ENCODE measurements around the gene RNF175.
A peak's percentile ranks its signal among the peaks of the same experiment; 100 is the strongest.

RNF175 gene

DNA sequence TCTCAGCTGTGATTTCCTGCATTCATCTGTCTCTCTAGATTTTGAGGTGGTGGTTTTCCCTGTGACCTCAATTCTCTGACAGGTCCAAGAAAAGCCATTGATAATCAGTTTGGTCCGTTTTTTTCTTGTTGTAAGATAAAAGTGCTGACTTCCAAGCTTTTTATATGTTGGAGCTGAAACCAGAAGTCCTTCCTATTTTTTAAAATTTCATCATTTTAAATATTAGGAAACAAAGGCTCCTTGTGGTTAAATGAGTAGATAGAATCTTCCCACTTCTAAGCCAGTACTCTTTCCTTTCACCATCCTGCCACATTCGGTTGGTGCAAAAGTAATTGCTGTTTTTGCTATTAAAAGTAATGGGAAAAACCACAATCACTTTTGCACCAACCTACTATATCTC lies 18.3 kb downstream of the RNF175 start:
- peak; percentile 17 for DNase-seq

DNA sequence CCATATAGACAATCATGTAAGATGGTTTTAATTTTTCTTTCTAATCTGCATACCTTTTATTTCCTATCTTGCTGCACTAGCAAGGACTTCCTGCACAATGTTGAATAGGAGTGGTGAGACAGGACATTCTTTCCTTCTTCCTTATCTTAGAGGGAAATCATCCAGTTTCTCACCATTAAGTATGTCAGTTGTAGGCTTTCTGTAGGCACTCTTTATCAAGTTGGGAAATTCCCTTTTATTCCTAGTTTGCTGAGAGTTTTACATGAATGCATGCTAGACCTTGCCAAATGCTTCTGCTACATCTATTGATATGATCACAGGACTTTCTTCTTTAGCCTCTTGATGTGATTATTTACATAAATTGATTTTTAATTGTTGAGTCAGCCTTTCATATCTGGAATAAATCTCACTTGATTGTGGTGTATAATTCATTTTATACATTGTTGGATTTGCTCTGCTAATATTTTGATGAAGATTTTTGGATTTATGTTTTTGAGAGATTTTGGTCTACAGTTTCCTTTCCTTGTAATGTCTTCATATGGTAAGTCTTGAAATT lies 23.8 kb downstream of the RNF175 start:
- DNase-seq = no peak

DNA sequence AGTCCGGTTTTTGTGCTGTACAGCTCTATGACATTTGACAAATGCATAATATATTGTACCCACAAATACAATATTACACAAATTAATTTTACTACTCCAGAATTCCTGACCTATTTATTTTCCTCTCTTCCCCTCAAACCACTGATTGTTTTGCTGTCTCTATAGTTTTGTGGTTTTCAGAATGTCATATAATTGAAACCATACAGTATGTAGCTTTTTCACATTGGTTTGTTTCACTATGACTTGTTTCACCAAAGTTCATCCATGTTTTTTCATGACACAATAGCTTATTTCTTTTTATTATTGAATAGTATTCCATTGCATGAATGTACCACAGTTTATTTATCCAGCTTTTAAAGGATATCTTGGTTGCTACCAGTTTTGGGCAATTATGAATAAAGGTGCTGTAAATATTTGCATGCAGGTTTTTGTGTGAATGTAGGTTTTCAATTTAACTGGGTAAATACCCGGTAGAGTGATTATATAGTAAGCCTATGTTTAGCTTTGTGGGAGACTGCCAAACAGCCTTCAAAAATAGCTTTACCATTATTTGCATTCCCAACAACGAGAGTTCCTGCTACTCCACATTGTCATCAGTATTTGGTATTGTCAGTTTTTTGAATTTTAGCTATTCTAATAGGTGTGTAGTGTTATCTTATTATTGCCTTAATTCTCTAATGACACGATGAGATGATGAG lies 25.9 kb downstream of the RNF175 start:
- DNase-seq = peak; percentile 39

DNA sequence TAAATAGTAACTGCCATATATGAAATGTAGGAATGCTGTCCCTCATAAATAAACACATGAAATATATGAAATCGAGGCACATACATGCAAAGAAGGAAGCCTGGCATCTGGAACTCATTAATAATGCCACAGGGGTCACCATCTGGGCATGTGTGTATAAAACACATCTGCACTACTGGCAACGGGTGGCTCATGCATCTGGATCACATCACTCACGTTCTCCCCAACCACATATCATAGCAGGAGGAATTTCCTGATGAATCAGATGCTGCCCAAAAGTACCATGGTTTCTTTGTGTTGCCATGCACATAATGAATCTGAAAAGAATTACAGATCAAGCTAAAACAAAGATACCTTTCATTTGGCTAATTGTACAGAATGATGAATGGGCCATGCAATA lies 28.6 kb downstream of the RNF175 start:
- peak; percentile 79 for DNase-seq

DNA sequence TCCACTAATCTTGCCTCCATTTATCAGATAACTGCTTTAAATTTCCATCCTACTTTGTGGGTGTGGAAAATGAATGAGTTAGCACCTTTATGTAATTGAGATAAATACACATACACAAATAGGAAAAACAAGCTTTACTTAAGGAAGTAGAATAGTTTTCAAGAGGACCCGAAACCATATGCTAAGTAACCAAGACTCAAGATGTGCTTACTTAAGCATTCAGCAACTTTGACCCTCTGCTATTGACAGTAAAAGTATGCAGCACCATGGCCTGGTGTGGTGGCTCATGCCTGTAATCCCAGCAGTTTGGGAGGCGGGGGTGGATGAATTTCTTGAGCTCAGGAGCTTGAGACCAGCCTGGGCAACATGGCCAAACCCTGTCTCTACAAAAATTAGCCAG lies 29.9 kb downstream of the RNF175 start:
- peak; percentile 73 for DNase-seq

DNA sequence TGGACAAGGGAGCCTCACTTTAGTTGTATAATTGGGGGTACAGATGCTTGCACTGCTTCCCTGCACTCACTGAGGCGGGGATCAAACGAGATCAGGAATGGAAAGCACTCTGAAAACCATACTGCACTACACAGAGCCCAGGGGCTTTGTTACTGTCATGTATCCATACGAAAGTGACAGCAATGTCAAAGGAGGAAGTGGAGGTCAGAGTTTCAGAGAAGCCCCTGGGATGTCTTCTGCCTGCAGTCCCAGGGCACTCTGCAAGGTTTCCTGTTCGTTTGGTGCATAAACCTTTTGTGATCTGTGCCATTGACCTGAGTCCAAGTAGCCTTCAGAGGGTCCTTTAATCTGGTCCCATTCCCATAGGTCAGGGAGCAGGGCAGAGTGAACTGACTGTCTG lies 31.2 kb downstream of the RNF175 start:
- DNase-seq = peak; percentile 85

DNA sequence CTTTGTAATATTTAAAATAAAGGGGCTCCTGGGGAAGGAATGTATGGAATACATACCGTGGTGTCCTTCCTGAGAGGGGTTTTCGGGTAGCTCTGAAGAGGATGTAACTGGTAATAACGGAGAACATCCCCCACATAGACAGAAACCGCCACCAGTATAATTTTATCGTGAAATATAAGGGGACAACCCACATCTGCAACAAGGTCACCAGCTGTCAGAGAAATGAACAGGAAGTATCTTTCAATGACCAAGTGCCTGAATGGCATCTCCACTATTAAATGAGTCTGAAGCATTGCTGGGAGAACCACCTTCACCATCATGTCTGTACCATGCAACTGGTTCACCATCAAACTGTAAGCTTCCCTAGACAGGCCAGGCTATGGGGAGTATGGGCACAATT lies 31.7 kb downstream of the RNF175 start:
- DNase-seq = peak; percentile 68

DNA sequence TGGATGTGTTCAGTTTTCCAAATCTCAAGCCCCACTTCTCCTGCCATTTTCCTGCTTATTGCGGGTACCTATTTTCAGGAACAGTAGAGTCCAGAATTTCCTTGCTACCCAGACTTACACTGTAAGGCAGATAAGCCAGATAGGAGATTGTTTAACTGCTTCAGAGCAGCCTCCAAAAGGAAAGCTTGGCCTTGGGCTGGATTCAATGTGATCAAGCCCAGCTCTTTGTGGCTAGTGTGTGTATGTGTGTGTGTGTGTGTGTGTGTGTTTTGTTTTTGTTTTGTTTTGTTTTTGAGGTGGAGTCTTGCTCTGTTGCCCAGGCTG lies 34.0 kb downstream of the RNF175 start:
- no peak for DNase-seq

DNA sequence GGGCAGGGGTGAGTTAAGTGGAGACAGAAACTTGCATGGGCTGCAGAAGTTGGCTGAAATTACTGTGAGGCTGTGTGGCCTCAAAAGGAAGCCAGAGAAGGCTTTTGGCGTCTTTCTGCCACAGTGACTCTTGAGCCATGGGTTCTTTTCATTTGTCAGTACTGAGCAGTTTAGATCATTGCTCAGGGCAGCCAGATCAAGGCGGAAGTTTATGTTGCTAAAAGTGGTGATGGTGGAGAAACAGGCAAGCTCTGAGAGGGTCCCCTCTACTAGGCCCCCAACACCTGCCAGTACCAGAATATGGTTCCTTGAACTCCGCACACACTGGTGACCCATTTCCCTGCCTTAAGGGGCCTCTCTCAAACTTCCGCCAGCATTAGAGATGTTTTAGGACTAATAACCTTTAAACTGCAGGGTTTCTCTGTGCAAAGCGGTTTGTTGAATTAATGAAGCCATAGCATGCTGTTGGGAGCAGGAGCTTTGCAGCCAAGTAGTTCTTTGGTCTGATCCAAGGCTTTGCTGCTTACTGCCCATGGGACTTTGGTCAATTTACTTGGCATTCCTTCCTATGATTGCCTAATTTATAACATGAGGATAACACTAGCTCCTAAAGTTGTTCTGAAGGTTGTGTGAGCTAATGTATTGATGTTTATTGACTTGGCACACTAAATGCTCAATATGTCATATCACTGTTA lies 34.5 kb downstream of the RNF175 start:
- peak; percentile 6 for DNase-seq

DNA sequence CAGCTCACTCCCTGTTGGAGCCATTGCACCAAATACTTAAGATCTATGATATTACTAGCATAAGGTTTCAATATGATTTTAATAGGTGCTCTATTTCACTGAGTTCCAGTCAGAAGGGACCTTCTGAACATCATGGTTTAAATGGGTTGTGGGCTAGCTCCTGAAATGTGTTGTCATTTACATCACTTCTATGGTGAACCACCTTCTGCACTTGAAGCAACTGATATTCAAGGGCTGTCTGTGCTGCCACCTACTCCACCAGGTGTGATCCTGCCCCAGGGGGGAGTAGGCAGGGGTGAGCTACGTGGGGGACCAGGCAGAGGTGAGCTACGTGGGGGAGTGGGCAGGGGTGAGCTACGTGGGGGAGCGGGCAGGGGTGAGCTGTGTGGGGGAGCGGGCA lies 35.2 kb downstream of the RNF175 start:
- DNase-seq = no peak

DNA sequence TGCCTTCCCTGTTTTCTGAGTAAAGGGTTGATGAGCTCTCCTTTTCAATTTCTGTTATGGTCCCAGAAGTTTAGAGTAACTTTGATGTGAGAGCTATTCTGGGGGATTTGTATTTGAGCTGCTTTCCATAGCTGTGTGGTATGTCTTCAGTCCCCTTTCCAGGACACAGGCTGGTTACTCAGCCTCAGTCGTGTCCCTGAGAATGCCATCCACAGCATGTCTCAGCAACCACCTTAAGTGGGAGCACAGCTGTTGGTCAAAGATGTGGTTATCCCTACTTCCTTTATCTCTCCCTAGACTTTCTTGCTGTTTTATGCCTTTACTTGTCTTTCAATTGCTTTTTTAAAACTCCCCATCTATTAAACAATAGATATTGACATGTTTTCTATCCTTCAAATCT lies 37.8 kb downstream of the RNF175 start:
- peak; percentile 43 for DNase-seq

DNA sequence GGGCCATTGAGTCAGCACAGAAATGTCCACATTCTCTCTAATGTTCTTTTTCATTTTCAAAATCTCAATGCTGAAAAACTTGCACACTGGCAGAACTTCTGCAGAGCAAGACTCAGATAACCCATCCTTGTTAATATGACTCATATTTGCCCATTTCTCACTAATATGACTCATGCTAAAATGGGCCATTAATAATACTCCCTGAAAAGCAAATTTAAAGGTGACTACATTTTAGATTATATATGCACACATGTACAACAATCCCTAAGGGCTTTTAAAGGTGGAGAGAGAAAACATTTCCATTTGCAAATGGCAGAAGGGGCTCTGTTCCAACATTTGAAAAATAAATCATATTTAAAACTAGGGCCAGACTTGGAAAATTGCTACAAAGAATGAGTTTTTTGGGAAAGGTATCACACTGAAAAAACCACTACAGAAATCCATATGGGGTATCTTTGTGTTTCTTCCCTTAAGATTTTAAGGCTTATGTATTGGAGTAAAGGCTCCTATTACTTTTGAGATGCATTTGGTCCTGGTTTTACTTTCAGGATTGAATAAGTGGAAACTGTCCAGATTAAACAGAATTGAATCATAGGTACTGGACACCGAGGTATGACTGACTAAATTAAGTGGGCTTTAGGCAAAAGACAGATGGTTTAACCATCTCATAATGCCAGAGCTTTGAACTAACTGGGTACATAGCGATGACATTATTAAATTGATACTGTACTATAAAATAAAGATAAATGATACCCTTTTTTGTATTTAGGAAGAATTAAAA lies 45.8 kb downstream of the RNF175 start:
- no peak for DNase-seq

DNA sequence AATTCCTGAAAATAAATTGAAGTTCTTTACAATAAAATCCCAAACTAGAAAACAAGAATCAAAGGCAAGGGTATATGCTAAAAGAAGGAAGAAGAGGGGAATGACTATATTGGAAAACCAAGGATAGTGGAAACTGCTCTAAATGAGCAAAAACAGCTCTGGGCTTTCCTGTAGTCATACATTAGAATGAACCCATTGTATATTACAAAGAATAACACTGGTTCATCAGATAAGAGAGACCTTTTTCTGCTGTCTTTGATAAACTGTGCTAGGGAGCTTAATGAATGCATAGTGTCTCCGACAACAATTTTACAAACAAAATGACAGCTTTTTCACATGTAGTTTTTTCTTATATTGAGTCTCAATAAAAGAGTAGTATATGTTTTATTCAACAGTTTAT lies 49.1 kb downstream of the RNF175 start:
- DNase-seq = no peak

DNA sequence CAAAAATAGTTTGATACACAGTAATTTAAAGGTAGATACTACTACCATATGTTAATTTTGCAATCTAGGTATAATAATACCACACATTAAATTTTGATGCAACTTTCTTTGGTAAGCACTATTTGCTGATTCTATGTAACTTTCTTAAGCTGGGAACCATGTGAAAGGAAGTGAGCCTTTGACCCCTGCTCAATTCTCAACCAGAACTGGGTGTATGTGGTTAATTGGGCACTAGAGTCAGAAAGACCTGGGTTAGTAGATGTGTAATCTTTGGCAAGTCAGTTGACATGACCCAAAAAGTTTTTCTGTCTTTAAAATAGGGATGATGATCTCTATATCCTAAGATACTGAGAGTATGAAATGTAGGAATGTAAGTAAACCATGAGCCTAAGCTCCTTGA lies 53.3 kb downstream of the RNF175 start:
- peak; percentile 73 for DNase-seq

DNA sequence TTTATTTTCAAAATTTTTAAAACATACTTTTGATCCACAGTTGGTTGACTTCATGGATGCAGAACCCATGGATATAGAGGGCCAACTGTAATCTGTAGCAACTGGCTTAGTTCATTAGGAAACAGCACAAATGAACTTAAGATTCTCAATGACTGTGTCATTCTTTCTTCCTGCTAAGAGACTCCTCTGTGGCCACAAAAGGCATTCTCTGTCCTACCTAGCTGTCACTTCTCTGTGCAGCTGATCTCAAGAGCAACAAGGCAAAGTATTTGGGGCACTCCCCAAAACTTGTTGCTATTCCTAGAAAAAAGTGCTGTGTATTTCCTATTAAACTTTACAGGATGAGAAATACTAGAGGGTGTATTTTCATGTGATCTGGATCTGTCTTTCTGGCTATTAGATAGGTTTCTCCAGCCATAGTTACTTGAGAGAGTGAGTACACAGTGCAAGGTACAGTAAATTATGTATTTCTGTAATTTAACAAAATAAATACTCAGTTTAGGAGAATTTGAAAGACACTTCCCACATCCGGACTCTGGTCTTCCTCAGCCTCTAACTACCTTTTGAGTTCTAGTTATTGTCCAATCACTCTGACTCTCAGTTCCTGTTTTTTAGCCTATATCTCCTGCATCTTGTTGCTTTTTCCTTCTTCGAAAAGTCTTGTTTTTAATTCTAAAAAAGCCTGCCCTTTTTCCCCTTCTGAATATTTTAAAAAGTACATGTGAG lies 53.9 kb downstream of the RNF175 start:
- peak; percentile 92 for DNase-seq

DNA sequence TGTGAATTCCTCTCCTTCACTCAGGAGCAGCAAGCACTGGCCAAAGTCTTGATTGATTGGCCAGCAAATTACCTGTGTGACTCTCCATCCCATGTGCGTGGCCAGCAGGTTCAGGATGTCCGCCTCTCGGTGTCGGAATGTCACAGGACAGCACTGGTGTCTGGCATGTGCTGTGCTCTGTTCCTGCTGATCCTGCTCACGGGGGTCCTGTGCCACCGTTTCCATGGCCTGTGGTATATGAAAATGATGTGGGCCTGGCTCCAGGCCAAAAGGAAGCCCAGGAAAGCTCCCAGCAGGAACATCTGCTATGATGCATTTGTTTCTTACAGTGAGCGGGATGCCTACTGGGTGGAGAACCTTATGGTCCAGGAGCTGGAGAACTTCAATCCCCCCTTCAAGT lies 55.3 kb downstream of the RNF175 start:
- DNase-seq = no peak

DNA sequence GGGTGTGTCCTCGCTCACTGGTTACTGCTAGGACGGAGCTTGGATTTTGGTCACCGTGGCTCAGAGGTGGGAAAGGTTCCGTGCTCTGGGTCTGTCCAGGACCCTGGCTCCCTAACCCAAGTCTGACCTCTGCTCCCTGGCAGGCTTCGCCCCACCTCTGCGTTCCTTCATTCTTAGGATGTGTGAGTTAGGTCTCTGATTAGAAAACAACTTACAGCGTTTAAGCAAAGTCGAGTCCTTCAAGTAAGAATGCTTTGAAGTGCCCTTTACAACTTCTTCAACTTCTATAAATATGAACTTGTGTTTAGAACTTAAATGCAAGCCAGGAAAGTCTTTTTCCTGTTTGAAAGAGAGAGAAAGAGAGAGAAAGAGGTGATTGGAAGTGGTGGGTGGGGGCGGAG lies 74.9 kb downstream of the RNF175 start:
- no peak for DNase-seq

DNA sequence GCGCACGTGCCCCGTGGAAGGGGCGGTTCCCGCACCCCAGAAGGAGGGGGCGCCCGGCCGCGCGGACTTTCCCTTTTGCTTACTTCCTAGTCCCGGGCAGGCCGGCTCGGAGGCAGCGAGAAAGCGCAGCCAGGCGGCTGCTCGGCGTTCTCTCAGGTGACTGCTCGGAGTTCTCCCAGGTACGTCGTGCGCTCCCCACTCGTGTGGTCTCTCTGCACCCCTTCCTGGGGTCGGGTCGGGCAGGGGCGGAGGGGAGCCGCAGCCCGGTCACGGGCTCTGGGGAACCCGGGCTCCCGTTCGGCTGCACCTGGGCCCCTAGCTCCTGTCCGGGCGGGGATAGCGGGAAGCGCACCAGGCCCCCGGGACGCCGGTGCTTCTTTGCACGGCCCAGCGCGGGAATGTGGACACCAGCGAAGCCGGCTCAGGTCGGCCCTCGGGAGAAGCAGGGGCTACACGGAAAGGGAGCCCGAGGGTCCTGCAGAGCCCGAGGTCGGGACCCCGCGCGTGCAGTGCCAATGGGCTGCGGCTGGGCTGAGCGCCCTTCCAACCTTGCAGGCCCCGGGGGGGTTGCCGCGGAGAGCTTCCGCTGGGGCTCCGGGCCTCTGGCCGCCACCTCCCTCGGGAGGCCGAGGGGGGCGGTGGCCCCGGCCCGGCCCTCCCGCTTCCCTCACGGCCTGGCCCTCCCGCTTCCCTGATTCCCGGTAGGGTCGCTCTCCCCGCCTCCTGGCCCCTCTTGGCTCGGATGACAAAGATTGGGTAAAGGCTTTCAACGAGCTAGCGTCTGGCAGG lies 75.4 kb downstream of the RNF175 start, which contains the start of gene TLR2:
Gene TLR2, plus strand, starts transcription at position 99 of the 789 bp plus-strand sequence. CDS start 18,628 bp downstream, outside the sequence.
- DNase-seq = peak; percentile 68

DNA sequence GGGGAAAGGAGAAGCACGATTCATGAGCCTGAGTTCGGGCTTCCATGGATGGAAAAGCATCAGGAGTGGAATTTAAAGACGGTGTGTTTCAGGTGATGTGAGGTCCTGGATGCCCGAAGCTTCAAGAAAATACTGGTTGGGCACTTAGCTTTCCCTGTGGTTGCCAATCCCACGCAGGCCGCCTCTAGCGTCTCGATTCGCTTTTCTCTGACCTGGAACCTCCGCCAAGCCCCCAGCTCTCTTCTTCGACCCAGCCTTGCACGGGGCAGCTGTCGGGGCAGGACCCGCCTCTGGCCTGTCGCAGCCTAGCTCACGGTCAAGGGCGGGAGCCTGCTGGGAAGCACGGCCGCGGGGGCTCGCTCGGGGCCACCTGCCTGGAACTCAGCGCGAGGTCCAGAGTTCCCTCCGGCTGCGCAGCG lies 76.1 kb downstream of the RNF175 start:
- DNase-seq = no peak

DNA sequence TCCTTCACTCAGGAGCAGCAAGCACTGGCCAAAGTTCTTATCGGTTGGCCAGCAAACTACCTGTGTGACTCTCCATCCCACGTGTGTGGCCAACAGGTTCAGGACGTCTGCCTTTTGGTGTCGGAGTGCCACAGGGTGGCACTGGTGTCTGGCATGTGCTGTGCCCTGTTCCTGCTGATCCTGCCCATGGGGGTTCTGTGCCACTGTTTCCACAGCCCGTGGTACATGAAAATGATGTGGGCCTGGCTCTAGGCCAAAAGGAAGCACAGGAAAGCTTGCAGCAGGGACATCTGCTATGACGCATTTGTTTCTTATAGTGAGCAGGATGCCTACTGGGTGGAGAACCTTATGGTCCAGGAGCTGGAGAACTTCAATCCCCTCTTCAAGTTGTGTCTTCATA lies 80.3 kb downstream of the RNF175 start:
- DNase-seq = no peak

DNA sequence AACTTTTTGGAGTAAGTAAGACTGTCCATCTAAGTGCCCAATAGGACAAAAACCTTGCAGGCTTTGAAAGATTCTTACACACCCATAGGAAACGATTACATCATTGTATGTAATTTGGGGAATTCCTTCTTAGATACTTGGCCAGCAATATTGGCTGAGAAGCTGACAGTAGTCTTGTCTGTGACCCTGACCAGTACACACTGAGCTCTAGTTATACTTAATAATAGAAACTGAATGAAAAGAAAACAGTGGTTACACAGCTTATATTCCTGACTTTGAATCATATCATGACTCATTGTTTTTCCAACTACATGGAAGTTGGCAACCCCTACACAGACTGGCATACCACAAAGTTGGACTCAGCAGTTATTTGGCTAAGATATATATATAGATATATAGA lies 82.8 kb downstream of the RNF175 start:
- DNase-seq = no peak

DNA sequence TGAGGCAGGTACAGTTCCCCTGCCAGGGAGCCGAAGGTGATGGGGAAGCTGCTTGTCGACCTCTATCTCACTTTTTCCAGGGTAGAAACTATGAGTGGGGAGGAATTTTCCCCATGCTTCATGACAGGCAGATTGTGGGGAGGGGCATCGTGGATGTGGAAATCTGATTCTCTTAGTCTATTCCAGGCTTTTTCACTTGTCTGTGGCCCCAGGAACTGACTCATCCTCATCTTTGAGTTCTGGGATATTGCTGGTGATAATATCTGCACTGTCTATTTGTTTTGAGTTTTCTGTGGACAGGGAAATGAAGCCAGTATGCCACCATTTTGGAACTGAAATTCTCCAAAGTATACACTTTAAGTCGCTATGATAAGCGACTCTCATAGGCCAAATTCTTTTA lies 83.3 kb downstream of the RNF175 start:
- DNase-seq = no peak

Data from MV-4-11 (cell line).